HEK293 (cell line): ENCODE data around the gene TMC4.

Experiments
- CTCF ChIP-seq: fragments of 450-650 bp; formaldehyde crosslinking; IDR thresholded peaks from 2 replicates; pipeline ENCODE4 v1.5.1; 2016; ENCODE audit warnings: missing biosample characterization, missing genetic modification characterization
- PRDM6 ChIP-seq: fragments of 450-650 bp; formaldehyde crosslinking; IDR thresholded peaks from 2 replicates; pipeline ENCODE4 v1.5.1; 2017; ENCODE audit warnings: missing biosample characterization, missing genetic modification characterization
- REST ChIP-seq: fragments of 450-650 bp; formaldehyde crosslinking; IDR thresholded peaks from 2 replicates; pipeline ENCODE4 v1.5.1; 2016; ENCODE audit warnings: missing biosample characterization, missing genetic modification characterization
- ZBTB17 ChIP-seq: fragments of 450-650 bp; formaldehyde crosslinking; IDR thresholded peaks from 2 replicates; pipeline ENCODE4 v1.5.1; 2016; ENCODE audit warnings: missing biosample characterization, missing genetic modification characterization
- ZBTB49 ChIP-seq: fragments of 450-650 bp; formaldehyde crosslinking; IDR thresholded peaks from 2 replicates; pipeline ENCODE4 v1.5.1; 2016; ENCODE audit warnings: missing biosample characterization, missing genetic modification characterization, low read depth
- ZNF214 ChIP-seq: fragments of 450-650 bp; formaldehyde crosslinking; IDR thresholded peaks from 2 replicates; pipeline ENCODE4 v1.5.1; 2017; ENCODE audit warnings: missing biosample characterization, mild to moderate bottlenecking, missing genetic modification characterization, borderline replicate concordance
- ZNF280D ChIP-seq: fragments of 450-650 bp; formaldehyde crosslinking; IDR thresholded peaks from 2 replicates; pipeline ENCODE4 v1.5.1; 2016; ENCODE audit warnings: missing biosample characterization, missing genetic modification characterization
- ZNF555 ChIP-seq: fragments of 450-650 bp; formaldehyde crosslinking; conservative IDR thresholded peaks from 2 replicates; pipeline ENCODE4 v1.5.1; 2017; ENCODE audit warnings: missing biosample characterization, mild to moderate bottlenecking, missing genetic modification characterization, inconsistent platforms
- ZNF585B ChIP-seq: fragments of 450-650 bp; formaldehyde crosslinking; IDR thresholded peaks from 2 replicates; pipeline ENCODE4 v1.5.1; 2016; ENCODE audit warnings: missing biosample characterization, missing genetic modification characterization
- ZNF792 ChIP-seq: fragments of 450-650 bp; formaldehyde crosslinking; IDR thresholded peaks from 2 replicates; pipeline ENCODE4 v1.5.1; 2016; ENCODE audit warnings: missing biosample characterization, missing genetic modification characterization
- ZSCAN4 ChIP-seq: fragments of 450-650 bp; formaldehyde crosslinking; IDR thresholded peaks from 2 replicates; pipeline ENCODE4 v1.5.1; 2017; ENCODE audit warnings: missing biosample characterization, missing genetic modification characterization

GRCh38 chr19:54123682-54124081 lies 49.3 kb downstream of the TMC4 start:
- TF ChIP-seq CTCF (tag by site-specific recombination) = no peak
- no peak for TF ChIP-seq ZNF214 (tag by site-specific recombination)
- no peak for TF ChIP-seq REST (tag by site-specific recombination)
- no peak for TF ChIP-seq PRDM6 (tag by site-specific recombination)
- TF ChIP-seq ZNF792 (tag by site-specific recombination) = no peak
- TF ChIP-seq ZBTB49 (tag by site-specific recombination) = no peak
- TF ChIP-seq ZNF555 = no peak
- TF ChIP-seq ZNF585B (tag by site-specific recombination) = no peak
- no peak for TF ChIP-seq ZNF280D (tag by site-specific recombination)
- TF ChIP-seq ZBTB17 (tag by site-specific recombination) = no peak
- TF ChIP-seq ZSCAN4 (tag by site-specific recombination) = no peak
